ENCODE results near the gene ZNF571. TPM values are rescaled to one million over a fixed set of nuclear protein-coding genes. Genes with fewer than 3 reads are reported as not detected.

ZNF571 gene
- total RNA-seq, 1 experiment from 2014 or later: 1.4 TPM

DNA sequence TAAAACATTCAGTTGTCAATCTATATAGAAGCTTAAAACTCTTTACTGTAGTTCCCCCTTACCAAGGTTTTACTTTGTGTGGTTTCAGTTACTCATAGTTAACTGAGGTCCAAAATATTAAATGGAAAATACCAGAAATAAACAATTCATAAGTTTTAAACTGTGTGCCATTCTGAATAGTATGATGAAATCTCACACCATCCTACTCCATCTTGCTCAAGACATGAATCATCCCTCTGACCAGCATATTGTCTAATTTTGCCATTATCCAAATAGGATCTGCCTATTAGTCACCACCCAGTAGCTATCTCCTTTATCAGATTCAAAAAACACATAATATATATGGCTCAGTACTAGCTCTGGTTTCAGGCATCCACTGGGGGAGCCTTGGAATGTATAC lies 22.4 kb downstream of the ZNF571 start:
- no peak for DNase-seq
- Histone ChIP-seq H3K9me3 (ENCODE audit: low read length) (peaks cover 16% of the 10 kb centered on the region), H2AFZ (ENCODE audit: low read length) (no peak overlapping the region), H3K27me3 (ENCODE audit: low read length) (no peaks in the 10 kb centered on the region), H3K4me2 (ENCODE audit: low read length) (no peak overlapping the region), H4K20me1 (ENCODE audit: low read length) (no peaks in the 10 kb centered on the region), H3K4me3 (ENCODE audit: low read length) (no peak overlapping the region), H3F3A (ENCODE audit: low read length, unreplicated experiment) (no peaks in the 10 kb centered on the region), H3K27ac (ENCODE audit: low read length) (no peak overlapping the region), H3K9me2 (replicated peaks; ENCODE audit: low read length) (no peaks in the 10 kb centered on the region), H3K9ac (ENCODE audit: low read length) (no peak overlapping the region), H3K79me2 (ENCODE audit: low read length) (no peaks in the 10 kb centered on the region), H3K4me1 (ENCODE audit: insufficient read depth, low read length) (no peaks in the 10 kb centered on the region), H3K36me3 (ENCODE audit: low read depth, low read length) (peaks cover 44% of the 10 kb centered on the region; the same call in 1 of the 2 replicates)
- TF ChIP-seq EZH2 (IDR thresholded peaks at IDR 0.05; ENCODE audit: low read length, unreplicated experiment) (no peak), EZH2phosphoT487 (IDR thresholded peaks at IDR 0.05; ENCODE audit: borderline replicate concordance, low read length) (no peak)
- TF ChIP-seq, protein P1, sequence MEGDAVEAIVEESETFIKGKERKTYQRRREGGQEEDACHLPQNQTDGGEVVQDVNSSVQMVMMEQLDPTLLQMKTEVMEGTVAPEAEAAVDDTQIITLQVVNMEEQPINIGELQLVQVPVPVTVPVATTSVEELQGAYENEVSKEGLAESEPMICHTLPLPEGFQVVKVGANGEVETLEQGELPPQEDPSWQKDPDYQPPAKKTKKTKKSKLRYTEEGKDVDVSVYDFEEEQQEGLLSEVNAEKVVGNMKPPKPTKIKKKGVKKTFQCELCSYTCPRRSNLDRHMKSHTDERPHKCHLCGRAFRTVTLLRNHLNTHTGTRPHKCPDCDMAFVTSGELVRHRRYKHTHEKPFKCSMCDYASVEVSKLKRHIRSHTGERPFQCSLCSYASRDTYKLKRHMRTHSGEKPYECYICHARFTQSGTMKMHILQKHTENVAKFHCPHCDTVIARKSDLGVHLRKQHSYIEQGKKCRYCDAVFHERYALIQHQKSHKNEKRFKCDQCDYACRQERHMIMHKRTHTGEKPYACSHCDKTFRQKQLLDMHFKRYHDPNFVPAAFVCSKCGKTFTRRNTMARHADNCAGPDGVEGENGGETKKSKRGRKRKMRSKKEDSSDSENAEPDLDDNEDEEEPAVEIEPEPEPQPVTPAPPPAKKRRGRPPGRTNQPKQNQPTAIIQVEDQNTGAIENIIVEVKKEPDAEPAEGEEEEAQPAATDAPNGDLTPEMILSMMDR (conservative IDR thresholded peaks at IDR 0.05; ENCODE audit: low read depth, low read length): no peak
- intact Hi-C loops (cut with micrococcal nuclease): no loop called here
- ChIA-PET POLR2A (ENCODE audit: unreplicated experiment) (no interaction called here), CTCF (no interaction called here)
- no peak for ATAC-seq
- no TSS peak for BruUV-seq (replicated peaks)

DNA sequence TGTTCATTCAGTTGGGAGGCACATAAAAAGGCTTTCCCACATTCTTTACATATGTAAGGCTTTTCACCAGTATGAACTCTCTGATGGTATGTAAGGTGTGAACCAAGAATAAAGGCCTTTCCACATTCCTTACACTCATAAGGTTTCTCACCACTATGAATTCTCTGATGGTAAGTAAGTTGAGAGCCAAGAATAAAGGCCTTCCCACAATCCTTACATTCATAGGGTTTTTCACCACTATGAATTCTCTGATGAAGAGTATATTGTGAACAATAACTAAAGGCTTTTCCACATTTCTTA lies 29.3 kb downstream of the ZNF571 start:
- BruUV-seq (replicated peaks): no TSS peak
- Histone ChIP-seq H3K9me2 (replicated peaks; ENCODE audit: low read length) (no peaks in the 10 kb centered on the region), H2AFZ (ENCODE audit: low read length) (no peak overlapping the region), H3K27ac (ENCODE audit: low read length) (no peak overlapping the region), H3K9me3 (ENCODE audit: low read length) (peaks cover 31% of the 10 kb centered on the region), H3K4me3 (ENCODE audit: low read length) (no peak overlapping the region), H3K79me2 (ENCODE audit: low read length) (no peaks in the 10 kb centered on the region), H3K27me3 (ENCODE audit: low read length) (no peaks in the 10 kb centered on the region), H3K36me3 (ENCODE audit: low read depth, low read length) (peaks cover 49% of the 10 kb centered on the region), H4K20me1 (ENCODE audit: low read length) (no peaks in the 10 kb centered on the region), H3F3A (ENCODE audit: low read length, unreplicated experiment) (no peaks in the 10 kb centered on the region), H3K9ac (ENCODE audit: low read length) (no peak overlapping the region), H3K4me1 (ENCODE audit: insufficient read depth, low read length) (no peaks in the 10 kb centered on the region), H3K4me2 (ENCODE audit: low read length) (no peak overlapping the region)
- ATAC-seq (no peak), DNase-seq (no peak)
- intact Hi-C loops (cut with micrococcal nuclease): no loop called here
- TF ChIP-seq EZH2phosphoT487 (IDR thresholded peaks at IDR 0.05; ENCODE audit: borderline replicate concordance, low read length) (no peak), EZH2 (IDR thresholded peaks at IDR 0.05; ENCODE audit: low read length, unreplicated experiment) (no peak)
- TF ChIP-seq, protein P1 (conservative IDR thresholded peaks at IDR 0.05; ENCODE audit: low read depth, low read length): no peak
- CTCF ChIA-PET: no interaction called here
- POLR2A ChIA-PET (ENCODE audit: unreplicated experiment): no interaction called here

DNA sequence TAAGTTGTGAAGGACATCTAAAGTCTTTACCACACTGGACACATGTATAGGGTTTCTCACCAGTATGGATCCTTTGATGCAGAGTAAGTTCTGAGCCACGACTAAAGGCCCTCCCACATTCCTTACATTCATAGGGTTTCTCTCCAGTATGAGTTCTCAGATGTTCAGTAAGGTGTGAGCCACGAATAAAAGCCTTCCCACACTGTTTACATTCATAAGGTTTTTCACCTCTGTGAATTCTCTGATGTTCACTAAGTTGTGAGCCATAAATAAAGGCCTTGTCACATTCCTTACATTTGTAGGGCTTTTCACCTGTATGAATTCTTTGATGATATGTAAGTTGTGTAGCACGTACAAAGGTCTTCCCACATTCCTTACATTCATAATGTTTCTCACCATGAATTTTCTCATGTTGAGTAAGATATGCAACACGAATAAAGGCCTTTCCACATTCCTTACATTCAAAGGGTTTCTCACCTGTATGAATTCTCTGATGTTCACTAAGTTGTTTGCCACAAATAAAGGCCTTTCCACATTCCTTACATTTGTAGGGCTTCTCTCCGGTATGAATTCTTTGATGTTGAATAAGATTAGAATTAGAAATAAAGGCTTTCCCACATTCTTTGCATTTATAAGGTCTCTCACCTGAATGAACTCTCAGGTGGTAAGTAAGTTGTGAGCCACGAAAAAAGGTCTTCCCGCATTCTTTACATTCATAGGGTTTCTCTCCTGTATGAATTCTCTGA lies 29.8 kb downstream of the ZNF571 start:
- CTCF ChIA-PET: no interaction called here

More for the DNA sequence above, 29.8 kb downstream of the ZNF571 start:
- Histone ChIP-seq H3K9me2 (replicated peaks; ENCODE audit: low read length) (no peaks in the 10 kb centered on the region), H3K9me3 (ENCODE audit: low read length) (peaks cover 28% of the 10 kb centered on the region), H2AFZ (ENCODE audit: low read length) (no peak overlapping the region), H3K4me1 (ENCODE audit: insufficient read depth, low read length) (no peaks in the 10 kb centered on the region), H3F3A (ENCODE audit: low read length, unreplicated experiment) (no peaks in the 10 kb centered on the region), H3K79me2 (ENCODE audit: low read length) (no peaks in the 10 kb centered on the region), H3K4me2 (ENCODE audit: low read length) (no peak overlapping the region), H3K9ac (ENCODE audit: low read length) (no peak overlapping the region), H3K27me3 (ENCODE audit: low read length) (no peaks in the 10 kb centered on the region), H4K20me1 (ENCODE audit: low read length) (no peaks in the 10 kb centered on the region), H3K27ac (ENCODE audit: low read length) (no peak overlapping the region), H3K36me3 (ENCODE audit: low read depth, low read length) (peaks cover 45% of the 10 kb centered on the region), H3K4me3 (ENCODE audit: low read length) (no peak overlapping the region)
- ATAC-seq (no peak), DNase-seq (no peak)
- POLR2A ChIA-PET (ENCODE audit: unreplicated experiment): no interaction called here
- intact Hi-C loops (cut with micrococcal nuclease): no loop called here
- TF ChIP-seq EZH2phosphoT487 (IDR thresholded peaks at IDR 0.05; ENCODE audit: borderline replicate concordance, low read length) (no peak), EZH2 (IDR thresholded peaks at IDR 0.05; ENCODE audit: low read length, unreplicated experiment) (no peak)
- TF ChIP-seq, protein P1 (conservative IDR thresholded peaks at IDR 0.05; ENCODE audit: low read depth, low read length): no peak
- BruUV-seq (replicated peaks): no TSS peak
